ENCODE measurements around the gene AFF3. TPM values are rescaled to one million over a fixed set of nuclear protein-coding genes. Genes with fewer than 3 reads are reported as not detected.

AFF3 gene
- total RNA-seq, 1 experiment from 2014 or later = 0.61 TPM

GRCh38 chr2:100137866-100138570 lies 4.4 kb downstream of the AFF3 start:
- Histone ChIP-seq H3K27ac (ENCODE audit: low read depth, low read length) (no peak overlapping the region), H3K79me2 (ENCODE audit: insufficient read depth, low read length) (no peaks in the 10 kb centered on the region), H3K36me3 (ENCODE audit: control insufficient read depth in 1 of 2, insufficient read depth in 2 of 2, low read length in 2 of 2) (no peaks in the 10 kb centered on the region), H3K4me1 (ENCODE audit: control insufficient read depth in 1 of 2, insufficient read depth in 2 of 2, low read length in 2 of 2) (no peaks in the 10 kb centered on the region), H3K4me3 (replicated peaks in 1 of 2; ENCODE audit: low read depth in 1 of 2, low read length in 2 of 2) (no peak overlapping the region), H3K4me2 (ENCODE audit: low read length) (no peak overlapping the region), H4K20me1 (ENCODE audit: insufficient read depth) (no peaks in the 10 kb centered on the region), H2AFZ (ENCODE audit: low read depth, low read length, poor library complexity, severe bottlenecking) (no peak overlapping the region), H3K9me3 (ENCODE audit: control insufficient read depth in 1 of 2, insufficient read depth in 1 of 2, low read depth in 1 of 2, low read length in 2 of 2) (no peaks in the 10 kb centered on the region), H3K9me2 (ENCODE audit: insufficient read depth) (no peaks in the 10 kb centered on the region), H3K27me3 (ENCODE audit: insufficient read depth, low read length) (peaks cover 15% of the 10 kb centered on the region), H3K9ac (ENCODE audit: low read length) (no peak overlapping the region)
- RAD21 ChIA-PET (ENCODE audit: low non-redundant PET in 1 of 2, low total read pairs in 2 of 2, uncharacterized antibody in 2 of 2, unreplicated experiment in 2 of 2) = no interaction called here
- no TSS peak for BruUV-seq (replicated peaks)
- DNase-seq (ENCODE audit: low read depth, low spot score) (no peak), ATAC-seq (no peak)
- intact Hi-C loops (cut with micrococcal nuclease) = no loop called here
- POLR2A ChIA-PET = no interaction called here
- CTCF ChIA-PET = no interaction called here
- TF ChIP-seq, protein P1, sequence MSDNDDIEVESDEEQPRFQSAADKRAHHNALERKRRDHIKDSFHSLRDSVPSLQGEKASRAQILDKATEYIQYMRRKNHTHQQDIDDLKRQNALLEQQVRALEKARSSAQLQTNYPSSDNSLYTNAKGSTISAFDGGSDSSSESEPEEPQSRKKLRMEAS (IDR thresholded peaks at IDR 0.05) = no peak
- TF ChIP-seq FOSL1 (IDR thresholded peaks at IDR 0.05; ENCODE audit: low read depth) (no peak), SIN3A (IDR thresholded peaks at IDR 0.05; ENCODE audit: low read depth) (no peak), ELF1 (IDR thresholded peaks at IDR 0.05; ENCODE audit: borderline replicate concordance, low read depth) (no peak), TCF7L2 (IDR thresholded peaks at IDR 0.05; ENCODE audit: borderline replicate concordance, extremely low read depth, insufficient read depth, insufficient read length) (no peak), EZH2 (IDR thresholded peaks at IDR 0.05) (no peak), SRF (IDR thresholded peaks at IDR 0.05; ENCODE audit: low read depth) (no peak), CTCF (IDR thresholded peaks at IDR 0.05 in 2 of 3, conservative IDR thresholded peaks at IDR 0.05 in 1 of 3; ENCODE audit: borderline replicate concordance in 1 of 3, insufficient read depth in 1 of 3, low read depth in 2 of 3, low read length in 2 of 3) (no peak), EGR1 (IDR thresholded peaks at IDR 0.05; ENCODE audit: low read depth) (no peak), JUND (IDR thresholded peaks at IDR 0.05) (no peak), EZH2phosphoT487 (IDR thresholded peaks at IDR 0.05; ENCODE audit: borderline replicate concordance) (no peak), ATF3 (IDR thresholded peaks at IDR 0.05) (no peak), RAD21 (IDR thresholded peaks at IDR 0.05; ENCODE audit: low read depth) (no peak), ZBTB33 (IDR thresholded peaks at IDR 0.05; ENCODE audit: extremely low read depth, insufficient replicate concordance, low read length) (no peak)

All from HCT116 (cell line).